Type B pancreatic cell (in vitro differentiated cells): Measurements from ENCODE around the gene ASB5. TPM values are rescaled to one million over a fixed set of nuclear protein-coding genes. Genes with fewer than 3 reads are reported as not detected.

ENCODE experiments used
- DNase-seq: peaks from one replicate; pipeline ENCODE4 v3.0.0; 2021; ENCODE audit warnings: mixed read lengths; ENCODE audit not compliant: unreplicated experiment; ENCODE audit errors: extremely low spot score
- H3K27ac Mint-ChIP-seq: 2 replicates; pipeline ENCODE4 v1.8.0; 2021; ENCODE audit warnings: mild to moderate bottlenecking, mixed read lengths
- H3K27me3 Mint-ChIP-seq: 2 replicates; pipeline ENCODE4 v1.8.0; 2021; ENCODE audit warnings: mixed read lengths
- H3K36me3 Mint-ChIP-seq: 2 replicates; pipeline ENCODE4 v1.8.0; 2021; ENCODE audit warnings: mixed read lengths
- H3K4me1 Mint-ChIP-seq: one replicate; pipeline ENCODE4 v1.8.0; 2021; ENCODE audit warnings: mixed read lengths; ENCODE audit not compliant: unreplicated experiment
- H3K4me3 Mint-ChIP-seq: 2 replicates; pipeline ENCODE4 v1.8.0; 2021; ENCODE audit warnings: mild to moderate bottlenecking, mixed read lengths
- H3K9me3 Mint-ChIP-seq: 2 replicates; pipeline ENCODE4 v1.8.0; 2021; ENCODE audit warnings: mixed read lengths
- total RNA-seq: library from RNA; stranded (reverse); gene quantifications from 2 replicates; pipeline ENCODE4 v1.2.1, GENCODE V29; 2021; ENCODE audit warnings: low replicate concordance
- TF ChIP-seq, protein P1 (sequence below): fragments of 200-600 bp; sonication (generic); conservative IDR thresholded peaks from 2 replicates; pipeline ENCODE4 v1.5.0; 2021; ENCODE audit warnings: antibody characterized with exemption, mild to moderate bottlenecking

The ASB5 gene
- total RNA-seq, 1 donor from 2014 or later = not detected

- Mint-ChIP-seq H3K4me3 (no peak overlapping the region), H3K4me1 (no peaks in the 10 kb centered on the region), H3K27me3 (no peaks in the 10 kb centered on the region), H3K9me3 (no peaks in the 10 kb centered on the region), H3K36me3 (no peaks in the 10 kb centered on the region), H3K27ac (no peak overlapping the region)
- TF ChIP-seq, protein P1, sequence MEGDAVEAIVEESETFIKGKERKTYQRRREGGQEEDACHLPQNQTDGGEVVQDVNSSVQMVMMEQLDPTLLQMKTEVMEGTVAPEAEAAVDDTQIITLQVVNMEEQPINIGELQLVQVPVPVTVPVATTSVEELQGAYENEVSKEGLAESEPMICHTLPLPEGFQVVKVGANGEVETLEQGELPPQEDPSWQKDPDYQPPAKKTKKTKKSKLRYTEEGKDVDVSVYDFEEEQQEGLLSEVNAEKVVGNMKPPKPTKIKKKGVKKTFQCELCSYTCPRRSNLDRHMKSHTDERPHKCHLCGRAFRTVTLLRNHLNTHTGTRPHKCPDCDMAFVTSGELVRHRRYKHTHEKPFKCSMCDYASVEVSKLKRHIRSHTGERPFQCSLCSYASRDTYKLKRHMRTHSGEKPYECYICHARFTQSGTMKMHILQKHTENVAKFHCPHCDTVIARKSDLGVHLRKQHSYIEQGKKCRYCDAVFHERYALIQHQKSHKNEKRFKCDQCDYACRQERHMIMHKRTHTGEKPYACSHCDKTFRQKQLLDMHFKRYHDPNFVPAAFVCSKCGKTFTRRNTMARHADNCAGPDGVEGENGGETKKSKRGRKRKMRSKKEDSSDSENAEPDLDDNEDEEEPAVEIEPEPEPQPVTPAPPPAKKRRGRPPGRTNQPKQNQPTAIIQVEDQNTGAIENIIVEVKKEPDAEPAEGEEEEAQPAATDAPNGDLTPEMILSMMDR = no peak
- no peak for DNase-seq
Observed at GRCh38 chr4:176258135-176258534, 10.9 kb downstream of the ASB5 start.

DNA sequence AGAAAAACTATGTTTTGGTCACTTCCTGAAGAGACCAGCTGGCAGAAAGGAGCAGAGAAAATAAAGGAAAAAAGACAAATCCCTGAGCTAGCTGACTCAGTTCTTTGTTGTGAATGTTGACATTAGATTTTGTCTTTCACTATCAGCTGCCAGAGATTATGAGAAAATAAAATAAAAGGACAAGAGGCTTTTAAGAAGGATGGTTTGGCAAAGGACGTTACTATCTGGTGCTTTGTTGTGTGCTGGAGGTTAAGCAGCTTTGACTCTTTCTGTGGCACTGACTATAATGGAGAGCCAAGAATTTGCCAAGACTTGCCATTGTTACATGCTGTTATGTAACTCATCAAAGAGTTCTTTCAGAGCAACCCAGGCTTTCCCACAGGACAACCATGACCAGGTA is 12.1 kb downstream of the ASB5 start:
- H3K27ac Mint-ChIP-seq = no peak overlapping the region

GRCh38 chr4:176242764-176243347 is 26.2 kb downstream of the ASB5 start:
- no peak overlapping the region for H3K27ac Mint-ChIP-seq
- no peaks in the 10 kb centered on the region for H3K9me3 Mint-ChIP-seq

More for the DNA sequence above, 12.1 kb downstream of the ASB5 start:
- no peak for DNase-seq
- no peaks in the 10 kb centered on the region for H3K27me3 Mint-ChIP-seq
- no peak overlapping the region for H3K4me3 Mint-ChIP-seq
- no peaks in the 10 kb centered on the region for H3K9me3 Mint-ChIP-seq
- no peaks in the 10 kb centered on the region for H3K4me1 Mint-ChIP-seq
- H3K36me3 Mint-ChIP-seq = no peaks in the 10 kb centered on the region
- TF ChIP-seq, protein P1 = no peak

DNA sequence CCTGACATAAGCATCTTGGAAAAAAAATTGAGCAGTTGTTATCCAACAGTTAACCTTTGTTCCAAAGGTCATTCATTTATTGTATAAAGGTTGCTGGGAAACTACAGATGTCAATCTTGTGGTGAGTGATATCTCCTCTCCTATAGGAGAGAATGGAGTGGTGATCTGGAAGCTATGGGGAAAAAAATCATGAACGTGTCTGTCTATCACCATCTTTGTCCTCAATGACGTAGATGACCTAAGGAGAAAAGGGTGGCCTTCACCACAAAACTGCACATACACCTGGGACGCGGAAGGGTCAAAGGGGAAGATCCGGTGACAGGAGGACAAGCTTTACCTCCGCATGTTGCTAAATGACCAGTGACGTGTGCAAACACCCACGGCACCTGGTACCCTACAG is 27.3 kb downstream of the ASB5 start:
- Mint-ChIP-seq H3K36me3 (no peaks in the 10 kb centered on the region), H3K9me3 (no peaks in the 10 kb centered on the region), H3K4me1 (peaks cover 5% of the 10 kb centered on the region), H3K4me3 (no peak overlapping the region), H3K27me3 (no peaks in the 10 kb centered on the region), H3K27ac (no peak overlapping the region)
- TF ChIP-seq, protein P1 = no peak
- no peak for DNase-seq

More at GRCh38 chr4:176242764-176243347, 26.2 kb downstream of the ASB5 start:
- Mint-ChIP-seq H3K4me3 (no peak overlapping the region), H3K27me3 (no peaks in the 10 kb centered on the region), H3K36me3 (no peaks in the 10 kb centered on the region), H3K4me1 (peaks cover 5% of the 10 kb centered on the region)
- no peak for DNase-seq
- TF ChIP-seq, protein P1 = no peak

DNA sequence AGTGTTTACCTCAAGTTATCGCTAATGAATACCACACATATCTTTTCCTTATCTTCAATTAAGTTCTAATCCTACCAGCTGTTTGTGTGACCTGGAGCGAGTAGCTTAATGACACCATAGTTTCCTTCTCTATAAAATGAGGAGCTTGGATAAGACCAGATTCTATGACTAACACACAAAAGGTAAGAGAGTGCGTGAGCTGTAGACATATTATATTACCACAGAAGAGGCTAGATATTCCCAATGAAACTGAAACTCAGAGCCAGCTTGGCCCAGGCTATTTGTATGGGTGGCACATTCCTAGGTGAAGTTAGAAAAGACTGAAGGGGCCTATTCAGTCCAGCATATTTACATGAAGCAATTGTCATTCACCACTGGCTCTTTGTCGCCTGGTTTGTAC is 30.2 kb downstream of the ASB5 start:
- no peak for DNase-seq
- Mint-ChIP-seq H3K9me3 (no peaks in the 10 kb centered on the region), H3K27ac (no peak overlapping the region), H3K4me3 (no peak overlapping the region), H3K36me3 (no peaks in the 10 kb centered on the region), H3K27me3 (no peaks in the 10 kb centered on the region), H3K4me1 (peaks cover 5% of the 10 kb centered on the region)
- TF ChIP-seq, protein P1 = no peak
